NCI-H524 (cell line): ENCODE measurements around the gene POLG.
"Not testable (repeated sequence)": the region's sequence is repeated elsewhere in the genome, so short reads cannot be mapped to it uniquely, and the experiment has no call there.

Source experiments
- DNase-seq, 2 experiments: peaks; one replicate each; lab custom pipeline; 2025; lab: John Stamatoyannopoulos, UW

Gene POLG

DNA sequence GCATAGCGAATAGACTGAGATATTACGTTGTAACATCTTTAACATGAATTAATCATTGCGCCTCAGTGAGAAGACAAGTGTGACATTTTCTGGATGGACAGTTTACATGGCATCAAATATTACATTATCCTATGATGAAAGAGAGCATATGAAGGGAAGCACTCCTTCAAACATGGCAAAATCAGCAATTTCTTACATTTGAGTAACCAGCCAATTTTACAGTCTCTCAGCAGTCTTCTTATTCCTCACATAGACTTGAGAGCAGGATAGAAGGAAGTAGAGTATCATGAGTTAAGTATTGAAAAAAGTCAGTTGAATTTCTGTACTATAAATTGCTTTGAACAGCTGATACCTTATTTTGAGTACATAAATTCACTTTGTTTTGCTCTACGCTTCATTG is 52.0 kb downstream of the POLG start:
- DNase-seq = no peak

DNA sequence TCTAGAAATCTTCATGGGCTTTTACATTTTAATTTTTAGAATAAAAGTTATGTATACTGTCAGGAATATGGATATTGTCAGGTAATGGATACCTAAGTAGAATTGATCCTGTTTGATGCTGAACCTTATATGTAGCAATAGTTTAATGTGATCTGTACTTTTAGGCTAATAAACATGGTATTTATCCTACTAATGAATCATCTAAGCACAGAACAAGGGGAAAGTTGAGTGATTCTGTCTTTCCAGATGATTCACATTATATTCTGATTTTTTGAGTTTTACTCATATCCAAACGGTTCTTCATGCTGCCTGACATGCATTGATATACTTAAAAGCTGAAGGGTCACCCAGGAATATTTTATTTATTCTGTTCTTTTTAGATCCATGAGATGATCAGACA is 56.3 kb downstream of the POLG start:
- no peak for DNase-seq

DNA sequence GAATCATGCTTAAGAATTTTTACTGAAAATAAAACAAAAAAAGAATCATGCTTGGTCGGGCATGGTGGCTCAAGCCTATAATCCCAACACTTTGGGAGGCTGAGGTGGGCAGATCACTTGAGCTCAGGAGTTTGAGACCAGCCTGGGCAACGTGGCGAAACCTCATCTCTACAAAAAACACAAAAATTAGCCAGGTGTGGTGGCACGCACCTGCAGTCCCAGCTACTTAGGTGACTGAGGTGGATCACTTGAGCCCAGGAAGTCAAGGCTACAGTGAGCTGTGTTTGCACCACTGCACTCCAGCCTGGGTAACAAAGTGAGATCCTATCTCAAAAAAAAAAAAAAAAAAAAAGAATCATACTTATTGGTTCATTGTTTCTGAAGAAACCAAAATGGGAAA is 57.3 kb downstream of the POLG start:
- DNase-seq = not testable (repeated sequence)
